C4-2B (cell line): Measurements from ENCODE around the gene BCL11B.

Experiments
- H3K27ac ChIP-seq: fragments of 450-650 bp; 2 replicates; pipeline ENCODE4 v1.5.1; 2017
- CTCF ChIP-seq: fragments of 450-650 bp; conservative IDR thresholded peaks from 2 replicates; pipeline ENCODE4 v1.5.1; 2017; ENCODE audit warnings: mild to moderate bottlenecking
- ZFX ChIP-seq: fragments of 450-650 bp; IDR thresholded peaks from 2 replicates; pipeline ENCODE4 v1.6.1; 2017

Gene BCL11B

GRCh38 chr14:99156090-99156425 lies 115.9 kb downstream of the BCL11B start:
- no peak for TF ChIP-seq ZFX
- no peak for TF ChIP-seq CTCF

GRCh38 chr14:99155173-99156089 lies 116.6 kb downstream of the BCL11B start:
- H3K27ac ChIP-seq, result no peak overlapping the region; the same call in 1 of the 2 replicates
- TF ChIP-seq ZFX (no peak), CTCF (no peak)

More at GRCh38 chr14:99156090-99156425, 115.9 kb downstream of the BCL11B start:
- H3K27ac ChIP-seq, result no peak overlapping the region

- H3K27ac ChIP-seq, result no peak overlapping the region
- TF ChIP-seq CTCF (no peak), ZFX (no peak)
Observed at GRCh38 chr14:99150236-99150635, 121.8 kb downstream of the BCL11B start.

GRCh38 chr14:99148861-99149610 lies 123.0 kb downstream of the BCL11B start:
- H3K27ac ChIP-seq, result no peak overlapping the region
- TF ChIP-seq ZFX (no peak), CTCF (no peak)

- no peak overlapping the region for H3K27ac ChIP-seq
- TF ChIP-seq CTCF (no peak), ZFX (no peak)
Observed at GRCh38 chr14:99148131-99148530, 123.9 kb downstream of the BCL11B start.

- H3K27ac ChIP-seq, result no peak overlapping the region
- TF ChIP-seq ZFX (no peak), CTCF (no peak)
Observed at GRCh38 chr14:99147366-99147740, 124.6 kb downstream of the BCL11B start.
